Subcutaneous abdominal adipose tissue (tissue), 5 donors: ENCODE data around the gene RNASE2.
"Not testable (repeated sequence)": the region's sequence is repeated elsewhere in the genome, so short reads cannot be mapped to it uniquely, and the experiment has no call there.

Experiments used
- H3K27ac ChIP-seq: one replicate; pipeline ENCODE4 v1.7.0; 2013; ENCODE audit warnings: low read depth, mild to moderate bottlenecking, inconsistent platforms, low read length, moderate library complexity
- H3K27me3 ChIP-seq, 5 donors: one replicate each; pipeline ENCODE4 v1.7.0; 2013; ENCODE audit warnings: low read length in 5 of 5, inconsistent platforms in 1 of 5; ENCODE audit not compliant: control insufficient read depth in 5 of 5, insufficient read depth in 4 of 5
- H3K36me3 ChIP-seq, 5 donors: one replicate each; pipeline ENCODE4 v1.7.0; 2013; ENCODE audit warnings: low read length in 5 of 5; ENCODE audit not compliant: control insufficient read depth in 5 of 5, insufficient read depth in 5 of 5
- H3K4me1 ChIP-seq, 5 donors: one replicate each; pipeline ENCODE4 v1.7.0; 2013; ENCODE audit warnings: low read length in 5 of 5, mild to moderate bottlenecking in 3 of 5, moderate library complexity in 1 of 5; ENCODE audit not compliant: control insufficient read depth in 5 of 5, insufficient read depth in 5 of 5
- H3K4me3 ChIP-seq, 5 donors: one replicate each; pipeline ENCODE4 v1.7.0; 2013; ENCODE audit warnings: low read length in 5 of 5, low read depth in 1 of 5
- H3K9ac ChIP-seq, 5 donors: one replicate each; pipeline ENCODE4 v1.7.0; 2013; ENCODE audit warnings: low read length in 5 of 5, mild to moderate bottlenecking in 4 of 5, moderate library complexity in 3 of 5
- H3K9me3 ChIP-seq, 5 donors: one replicate each; pipeline ENCODE4 v1.7.0; 2013; ENCODE audit warnings: low read length in 5 of 5; ENCODE audit not compliant: control insufficient read depth in 5 of 5
- donor health status: healthy.
- donor health status: healthy.
- donor health status: healthy.
- donor health status: healthy.
- donor health status: healthy.

The RNASE2 gene

GRCh38 chr14:20978687-20979086 is 23.4 kb downstream of the RNASE2 start:
- H3K27me3 ChIP-seq, result peaks cover 0 to 3% (median 0%) of the 10 kb centered on the region in 5 donors
- no peaks in the 10 kb centered on the region for H3K36me3 ChIP-seq
- H3K9ac ChIP-seq, result no peak overlapping the region
- no peaks in the 10 kb centered on the region for H3K9me3 ChIP-seq
- no peak overlapping the region for H3K4me3 ChIP-seq
- no peaks in the 10 kb centered on the region for H3K4me1 ChIP-seq
- H3K27ac ChIP-seq, result no peak overlapping the region

- no peaks in the 10 kb centered on the region for H3K4me1 ChIP-seq
- no peaks in the 10 kb centered on the region for H3K36me3 ChIP-seq
- no peaks in the 10 kb centered on the region for H3K9me3 ChIP-seq
- no peak overlapping the region for H3K27ac ChIP-seq
- no peak overlapping the region for H3K4me3 ChIP-seq
- H3K27me3 ChIP-seq, result peaks cover 0 to 3% (median 0%) of the 10 kb centered on the region in 5 donors
- no peak overlapping the region for H3K9ac ChIP-seq
Measured at GRCh38 chr14:20980906-20981305, 25.6 kb downstream of the RNASE2 start.

GRCh38 chr14:20982646-20983369 is 27.5 kb downstream of the RNASE2 start:
- H3K4me1 ChIP-seq, result no peaks in the 10 kb centered on the region
- no peak overlapping the region for H3K9ac ChIP-seq
- no peak overlapping the region for H3K27ac ChIP-seq
- no peak overlapping the region for H3K4me3 ChIP-seq
- peaks cover 0 to 3% (median 0%) of the 10 kb centered on the region in 5 donors for H3K27me3 ChIP-seq
- H3K9me3 ChIP-seq, result no peaks in the 10 kb centered on the region
- no peaks in the 10 kb centered on the region for H3K36me3 ChIP-seq

GRCh38 chr14:20985650-20986049 is 30.4 kb downstream of the RNASE2 start:
- not testable (repeated sequence) for H3K9ac ChIP-seq, H3K4me3 ChIP-seq, H3K36me3 ChIP-seq, H3K27me3 ChIP-seq, H3K9me3 ChIP-seq, H3K27ac ChIP-seq
- peaks cover 2 to 15% (median 14%) of the 10 kb centered on the region in 5 donors for H3K4me1 ChIP-seq

- Histone ChIP-seq H3K9me3 (no peaks in the 10 kb centered on the region), H3K36me3 (peaks cover 0 to 3% (median under 1%) of the 10 kb centered on the region in 5 donors)
Measured at GRCh38 chr14:20986811-20987210, 31.5 kb downstream of the RNASE2 start.

GRCh38 chr14:20988717-20989470 is 33.6 kb downstream of the RNASE2 start:
- H3K9ac ChIP-seq, result peak overlapping the region in 3 of 5 donors; percentile 52 to 68 (median 52)
- peak overlapping the region; percentile 72 for H3K27ac ChIP-seq
- H3K36me3 ChIP-seq, result peaks cover 10 to 21% (median 18%) of the 10 kb centered on the region in 5 donors
- H3K9me3 ChIP-seq, result no peaks in the 10 kb centered on the region
- H3K27me3 ChIP-seq, result no peaks in the 10 kb centered on the region
- peaks cover 4 to 26% (median 22%) of the 10 kb centered on the region in 5 donors for H3K4me1 ChIP-seq
- peak overlapping the region; percentile 26 to 95 (median 53) for H3K4me3 ChIP-seq

More at GRCh38 chr14:20986811-20987210, 31.5 kb downstream of the RNASE2 start:
- Histone ChIP-seq H3K9ac (no peak overlapping the region), H3K27me3 (no peaks in the 10 kb centered on the region), H3K4me1 (peaks cover 4 to 25% (median 22%) of the 10 kb centered on the region in 5 donors), H3K4me3 (no peak overlapping the region), H3K27ac (no peak overlapping the region)

- Histone ChIP-seq H3K36me3 (peaks cover 14 to 26% (median 24%) of the 10 kb centered on the region in 5 donors), H3K27ac (peak overlapping the region; percentile 72), H3K4me1 (peaks cover 4 to 26% (median 22%) of the 10 kb centered on the region in 5 donors), H3K27me3 (no peaks in the 10 kb centered on the region), H3K9me3 (no peaks in the 10 kb centered on the region), H3K9ac (peak overlapping the region in 3 of 5 donors; percentile 52 to 68 (median 52)), H3K4me3 (peak overlapping the region; percentile 53 to 99 (median 92))
Measured at GRCh38 chr14:20989471-20989786, 34.1 kb downstream of the RNASE2 start.

- H3K4me1 ChIP-seq, result peaks cover 4 to 26% (median 22%) of the 10 kb centered on the region in 5 donors
Measured at GRCh38 chr14:20989787-20990600, 34.7 kb downstream of the RNASE2 start, which contains the start of gene METTL17. METTL17 (plus strand) TSS chr14:20989980; CDS start chr14:20990003, 23 bp downstream.

GRCh38 chr14:20996521-20996920 is 41.2 kb downstream of the RNASE2 start:
- H3K4me3 ChIP-seq, result no peak overlapping the region
- peaks cover 34 to 58% (median 53%) of the 10 kb centered on the region in 5 donors for H3K36me3 ChIP-seq
- H3K9ac ChIP-seq, result no peak overlapping the region
- no peaks in the 10 kb centered on the region for H3K27me3 ChIP-seq
- peaks cover 2 to 9% (median 7%) of the 10 kb centered on the region in 5 donors for H3K4me1 ChIP-seq
- H3K9me3 ChIP-seq, result no peaks in the 10 kb centered on the region
- no peak overlapping the region for H3K27ac ChIP-seq

More at GRCh38 chr14:20989787-20990600, 34.7 kb downstream of the RNASE2 start, which contains the start of gene METTL17:
- H3K36me3 ChIP-seq, result peaks cover 20 to 32% (median 29%) of the 10 kb centered on the region in 5 donors
- H3K27ac ChIP-seq, result peak within 1 kb of the TSS; percentile 72
- H3K4me3 ChIP-seq, result peak within 1 kb of the TSS; percentile 87 to 99 (median 93)
- H3K27me3 ChIP-seq, result no peaks in the 10 kb centered on the region
- H3K9me3 ChIP-seq, result no peaks in the 10 kb centered on the region
- H3K9ac ChIP-seq, result peak within 1 kb of the TSS; percentile 71 to 92 (median 83)
